T-helper 2 cell treated with Interferon-gamma antibody and Interleukin-4, amounts not matched to agents 5 μg/mL and 100 μg/mL, for 36 hours (primary cell): Measurements from ENCODE around the gene ABCC6.
"Not testable (repeated sequence)": the region's sequence is repeated elsewhere in the genome, so short reads cannot be mapped to it uniquely, and the experiment has no call there.

Experiments
- DNase-seq: peaks from one replicate; pipeline ENCODE4 v3.0.0; 2021; ENCODE audit warnings: low spot score
- H3K27ac Mint-ChIP-seq: one replicate; pipeline ENCODE4 v1.8.0; 2021; ENCODE audit warnings: mild to moderate bottlenecking, mixed read lengths
- H3K27me3 Mint-ChIP-seq: one replicate; pipeline ENCODE4 v1.8.0; 2021; ENCODE audit warnings: low read depth, mixed read lengths
- H3K36me3 Mint-ChIP-seq: one replicate; pipeline ENCODE4 v1.8.0; 2021; ENCODE audit warnings: low read depth, mixed read lengths
- H3K4me1 Mint-ChIP-seq: one replicate; pipeline ENCODE4 v1.8.0; 2021; ENCODE audit warnings: low read depth, mixed read lengths
- H3K4me3 Mint-ChIP-seq: one replicate; pipeline ENCODE4 v1.8.0; 2022; ENCODE audit warnings: mild to moderate bottlenecking, moderate library complexity, mixed read lengths
- H3K9me3 Mint-ChIP-seq: one replicate; pipeline ENCODE4 v1.8.0; 2021; ENCODE audit warnings: mixed read lengths

The ABCC6 gene

GRCh38 chr16:16108759-16109158, 114.5 kb downstream of the ABCC6 start:
- DNase-seq, result no peak
- Mint-ChIP-seq H3K4me1 (no peaks in the 10 kb centered on the region), H3K27ac (no peak overlapping the region), H3K9me3 (no peaks in the 10 kb centered on the region), H3K27me3 (no peaks in the 10 kb centered on the region), H3K4me3 (no peak overlapping the region), H3K36me3 (peaks cover 65% of the 10 kb centered on the region)

GRCh38 chr16:16107839-16108238, 115.5 kb downstream of the ABCC6 start:
- H3K4me1 Mint-ChIP-seq, result no peaks in the 10 kb centered on the region
- H3K4me3 Mint-ChIP-seq, result no peak overlapping the region
- DNase-seq, result no peak
- peaks cover 66% of the 10 kb centered on the region for H3K36me3 Mint-ChIP-seq
- no peaks in the 10 kb centered on the region for H3K27me3 Mint-ChIP-seq
- H3K27ac Mint-ChIP-seq, result no peak overlapping the region
- H3K9me3 Mint-ChIP-seq, result no peaks in the 10 kb centered on the region

GRCh38 chr16:16106466-16106865, 116.8 kb downstream of the ABCC6 start:
- H3K4me3 Mint-ChIP-seq, result no peak overlapping the region
- H3K9me3 Mint-ChIP-seq, result no peaks in the 10 kb centered on the region
- H3K4me1 Mint-ChIP-seq, result no peaks in the 10 kb centered on the region
- peaks cover 65% of the 10 kb centered on the region for H3K36me3 Mint-ChIP-seq
- H3K27ac Mint-ChIP-seq, result no peak overlapping the region
- DNase-seq, result no peak
- H3K27me3 Mint-ChIP-seq, result no peaks in the 10 kb centered on the region

- no peaks in the 10 kb centered on the region for H3K4me1 Mint-ChIP-seq
- H3K36me3 Mint-ChIP-seq, result peaks cover 60% of the 10 kb centered on the region
- H3K27me3 Mint-ChIP-seq, result no peaks in the 10 kb centered on the region
- no peaks in the 10 kb centered on the region for H3K9me3 Mint-ChIP-seq
- DNase-seq, result no peak
- H3K27ac Mint-ChIP-seq, result no peak overlapping the region
- H3K4me3 Mint-ChIP-seq, result no peak overlapping the region
These were observed 117.6 kb downstream of the ABCC6 start for GRCh38 chr16:16105646-16106045.

GRCh38 chr16:16104804-16105141, 118.5 kb downstream of the ABCC6 start:
- H3K27ac Mint-ChIP-seq, H3K4me1 Mint-ChIP-seq, H3K4me3 Mint-ChIP-seq, H3K27me3 Mint-ChIP-seq, H3K9me3 Mint-ChIP-seq, DNase-seq: not testable (repeated sequence)
- peaks cover 58% of the 10 kb centered on the region for H3K36me3 Mint-ChIP-seq

- not testable (repeated sequence) for DNase-seq, H3K27ac Mint-ChIP-seq, H3K27me3 Mint-ChIP-seq, H3K4me1 Mint-ChIP-seq, H3K4me3 Mint-ChIP-seq, H3K9me3 Mint-ChIP-seq
- H3K36me3 Mint-ChIP-seq, result peaks cover 61% of the 10 kb centered on the region
These were observed 119.0 kb downstream of the ABCC6 start for GRCh38 chr16:16104132-16104803.

- Mint-ChIP-seq H3K36me3 (peaks cover 63% of the 10 kb centered on the region), H3K4me3 (no peak overlapping the region), H3K9me3 (no peaks in the 10 kb centered on the region), H3K27ac (no peak overlapping the region), H3K27me3 (no peaks in the 10 kb centered on the region), H3K4me1 (no peaks in the 10 kb centered on the region)
- no peak for DNase-seq
These were observed 120.6 kb downstream of the ABCC6 start for GRCh38 chr16:16102738-16103137.

GRCh38 chr16:16101585-16101984, 121.7 kb downstream of the ABCC6 start:
- no peak for DNase-seq
- Mint-ChIP-seq H3K27me3 (no peaks in the 10 kb centered on the region), H3K4me1 (no peaks in the 10 kb centered on the region), H3K4me3 (no peak overlapping the region), H3K9me3 (no peaks in the 10 kb centered on the region), H3K36me3 (peaks cover 58% of the 10 kb centered on the region), H3K27ac (no peak overlapping the region)

GRCh38 chr16:16100631-16101030, 122.7 kb downstream of the ABCC6 start:
- Mint-ChIP-seq H3K27me3 (no peaks in the 10 kb centered on the region), H3K4me3 (no peak overlapping the region), H3K4me1 (no peaks in the 10 kb centered on the region), H3K36me3 (peaks cover 58% of the 10 kb centered on the region), H3K27ac (no peak overlapping the region), H3K9me3 (no peaks in the 10 kb centered on the region)
- DNase-seq, result no peak

- H3K4me1 Mint-ChIP-seq, result no peaks in the 10 kb centered on the region
- DNase-seq, result no peak
- no peak overlapping the region for H3K4me3 Mint-ChIP-seq
- no peak overlapping the region for H3K27ac Mint-ChIP-seq
- peaks cover 55% of the 10 kb centered on the region for H3K36me3 Mint-ChIP-seq
- no peaks in the 10 kb centered on the region for H3K9me3 Mint-ChIP-seq
- no peaks in the 10 kb centered on the region for H3K27me3 Mint-ChIP-seq
These were observed 124.0 kb downstream of the ABCC6 start for GRCh38 chr16:16099320-16099719.
